Stimulated activated CD4-positive, alpha-beta T cell treated with anti-CD3 and anti-CD28 coated beads, TNF-alpha, amount 100 ng/mL, for 4 hours (primary cell): ENCODE results near the gene ERC2.

Experiments used
- DNase-seq, 3 experiments: peaks; one replicate each; pipeline ENCODE4 v3.0.0-alpha.2; 2020; ENCODE audit warnings: low read depth in 3 of 3

Gene ERC2

DNA sequence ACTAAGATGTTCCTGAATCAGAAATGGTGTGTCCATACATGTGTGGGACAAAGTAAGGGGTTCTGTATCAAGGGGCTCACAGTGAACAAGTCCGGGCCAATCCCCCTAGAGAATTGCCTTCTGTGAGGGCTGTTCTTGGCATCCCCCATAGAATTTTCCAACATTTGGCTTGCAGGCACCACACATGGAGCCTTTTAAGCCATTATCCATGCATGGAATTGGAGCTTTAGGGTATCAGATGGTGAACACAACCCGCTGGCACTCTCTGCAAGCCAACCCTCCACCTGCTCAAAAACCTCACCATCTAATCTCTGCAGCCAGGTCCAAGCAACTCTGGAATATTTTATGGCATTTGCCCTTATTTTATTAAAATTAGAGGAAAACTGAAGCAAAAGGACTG is 278.7 kb downstream of the ERC2 start:
- DNase-seq: no peak

- DNase-seq: no peak
These were observed 280.1 kb downstream of the ERC2 start for GRCh38 chr3:56188201-56188600.

- DNase-seq: no peak
These were observed 281.2 kb downstream of the ERC2 start for GRCh38 chr3:56187051-56187450.

DNA sequence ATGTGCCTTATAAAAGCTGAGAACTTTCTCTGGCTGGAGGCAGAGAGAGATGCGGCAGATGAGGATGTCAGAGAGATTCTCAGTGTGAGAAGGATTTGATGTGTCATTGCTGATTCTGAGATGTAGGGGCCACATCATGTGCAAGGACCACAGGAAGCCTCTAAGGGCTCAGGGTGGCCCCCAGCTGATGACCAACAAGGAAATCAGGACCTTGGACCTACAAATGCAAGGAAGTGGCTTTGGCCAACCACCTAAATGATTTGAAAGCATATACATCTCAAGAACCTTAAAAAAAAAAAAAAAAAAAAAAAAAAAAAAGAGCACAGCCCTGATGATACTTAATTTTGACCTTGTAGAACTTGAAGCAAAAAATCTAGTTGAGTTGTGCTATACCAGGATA is 282.4 kb downstream of the ERC2 start:
- DNase-seq: no peak

GRCh38 chr3:56183529-56183928 is 284.7 kb downstream of the ERC2 start:
- no peak for DNase-seq

DNA sequence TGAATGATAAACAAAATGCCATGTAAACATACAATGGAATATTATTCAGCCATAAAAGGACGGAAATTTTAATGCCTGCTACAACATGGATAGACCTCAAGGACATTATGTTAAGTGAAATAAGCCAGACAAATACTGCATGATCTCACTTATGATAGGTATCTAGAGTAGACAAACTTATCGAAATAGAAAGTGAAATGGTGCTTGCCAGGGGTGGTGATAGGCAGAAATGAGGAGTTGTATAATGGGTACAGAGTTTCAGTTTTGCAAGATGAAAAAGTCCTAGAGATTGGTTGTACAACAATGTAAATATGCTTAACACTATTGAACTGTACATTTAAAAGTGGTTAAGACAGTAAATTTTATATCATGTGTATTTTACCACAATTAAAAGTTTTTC is 287.8 kb downstream of the ERC2 start:
- DNase-seq: no peak

DNA sequence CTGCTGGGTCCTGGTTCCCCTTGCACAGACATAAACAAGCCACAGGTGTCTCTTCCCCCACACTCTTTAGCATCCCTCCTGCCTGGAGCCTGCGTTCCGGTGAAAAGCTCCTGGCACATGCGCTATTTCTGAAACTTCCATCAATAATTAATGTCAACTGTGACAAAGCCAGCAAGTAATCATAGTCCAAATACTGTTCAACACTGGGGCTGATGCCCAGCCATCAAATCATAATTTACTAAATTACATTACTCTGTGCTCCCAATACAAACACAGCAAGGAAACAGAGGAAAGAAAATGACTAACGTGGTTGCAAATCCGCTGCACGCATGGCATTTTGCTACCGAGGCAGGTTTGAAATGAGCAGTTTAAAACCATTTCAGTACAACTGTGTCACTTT is 294.7 kb downstream of the ERC2 start:
- no peak for DNase-seq

DNA sequence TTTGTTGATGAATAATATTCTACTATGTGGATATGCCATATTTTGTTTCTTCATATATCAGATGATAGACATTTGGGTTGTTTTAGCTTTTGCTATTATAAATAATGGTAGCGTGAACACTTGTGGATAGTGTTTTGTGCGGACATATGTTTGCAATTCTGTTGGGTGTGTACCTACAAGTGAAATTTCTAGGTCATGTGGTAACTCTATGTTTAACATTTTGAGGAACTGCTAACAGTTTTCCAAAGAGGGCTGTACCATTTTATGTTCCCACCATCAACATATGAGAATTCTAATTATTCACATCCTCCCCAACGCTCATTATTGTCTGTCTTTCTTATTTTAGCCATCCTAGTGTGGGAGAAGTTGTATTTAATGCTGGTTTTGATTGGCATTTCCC is 303.8 kb downstream of the ERC2 start:
- DNase-seq: no peak

DNA sequence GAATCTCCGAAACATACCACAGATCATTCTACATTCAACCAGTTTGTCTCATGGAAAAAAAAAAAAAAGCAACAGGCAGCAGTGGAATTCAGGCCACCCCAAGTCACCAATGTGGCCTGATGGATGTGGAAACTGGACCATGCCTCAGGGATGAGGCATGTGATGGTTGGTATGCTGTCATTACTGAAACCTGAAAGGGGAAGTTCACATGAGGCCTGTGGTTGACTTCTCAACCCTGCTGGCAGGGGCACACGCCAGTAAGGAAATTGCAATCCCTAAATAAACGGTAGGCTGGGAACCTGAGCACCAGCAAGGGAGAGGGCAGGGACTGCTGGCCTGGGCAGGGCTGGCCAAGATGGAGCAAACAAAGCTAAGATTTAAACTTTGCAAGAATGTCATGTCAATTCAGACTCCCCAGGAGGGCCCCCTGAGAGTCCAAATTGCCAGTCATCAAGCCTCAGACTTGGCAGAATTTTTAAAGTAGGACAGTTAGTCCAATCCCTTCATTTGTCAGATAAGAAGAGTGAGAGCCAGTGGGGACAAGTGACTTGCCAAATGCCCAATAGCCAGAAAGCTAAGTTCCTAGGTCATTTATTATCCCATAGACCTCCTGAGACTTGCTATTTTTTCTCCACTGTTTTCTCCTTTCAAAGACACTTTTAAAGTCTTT is 310.4 kb downstream of the ERC2 start:
- DNase-seq: no peak

DNA sequence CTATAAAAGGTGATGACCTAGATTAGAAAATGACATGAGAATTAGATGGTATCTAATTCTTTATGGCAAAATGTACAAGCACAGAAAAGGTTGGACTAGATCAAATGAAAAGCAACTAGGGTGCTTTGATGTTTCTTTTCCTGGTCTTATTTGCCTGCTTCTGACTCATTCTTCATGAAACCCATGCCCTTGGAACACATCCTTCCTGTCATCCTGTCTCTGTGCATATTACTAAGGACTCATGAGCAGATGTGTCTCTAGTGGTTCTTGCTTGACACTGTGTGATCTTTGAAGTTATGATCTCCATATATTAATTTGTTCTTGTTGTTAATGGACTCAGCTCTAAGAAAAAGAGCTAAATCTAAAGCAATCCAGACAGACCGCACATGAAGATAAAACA is 314.0 kb downstream of the ERC2 start:
- DNase-seq: no peak

- DNase-seq: no peak
These were observed 320.9 kb downstream of the ERC2 start for GRCh38 chr3:56147354-56147753.

- DNase-seq: no peak
These were observed 322.9 kb downstream of the ERC2 start for GRCh38 chr3:56145410-56145809.

DNA sequence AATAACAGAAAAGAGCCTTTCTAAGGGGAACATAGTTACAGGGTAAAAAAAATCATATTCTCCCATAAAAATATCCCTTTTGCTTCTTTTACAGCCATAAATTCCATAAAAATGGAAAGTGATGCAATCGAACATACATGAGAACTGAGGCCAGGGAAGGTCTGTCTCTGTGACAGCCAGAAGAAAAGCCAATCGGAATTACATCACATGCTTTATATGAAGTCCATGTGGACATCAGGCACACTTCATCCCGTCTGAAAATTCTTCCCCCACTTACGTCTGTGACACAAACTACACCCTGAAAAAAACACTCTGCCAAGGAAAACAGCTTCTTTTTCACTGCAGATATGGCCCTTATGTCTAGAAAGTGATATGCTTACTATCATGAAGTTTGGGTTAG is 323.5 kb downstream of the ERC2 start:
- no peak for DNase-seq

- DNase-seq: no peak
These were observed 330.9 kb downstream of the ERC2 start for GRCh38 chr3:56137415-56137814.

DNA sequence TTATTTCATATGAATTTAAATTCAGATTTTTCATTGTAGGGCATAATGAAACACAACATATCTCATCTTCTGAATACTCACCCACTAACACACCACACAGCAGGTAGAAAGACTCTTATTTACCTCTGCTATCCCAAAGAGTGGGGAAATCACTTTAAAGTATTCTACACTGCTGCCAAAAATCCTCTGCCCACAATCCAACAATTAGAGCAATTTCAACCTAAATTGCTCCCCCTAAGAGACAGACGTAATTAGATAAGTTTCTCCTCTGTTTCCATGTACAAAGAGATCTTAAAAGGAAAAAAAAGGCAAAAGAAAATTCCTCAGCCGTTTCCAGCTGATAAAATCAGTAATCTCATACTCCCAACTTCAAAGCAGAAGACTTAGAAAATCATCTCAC is 331.8 kb downstream of the ERC2 start:
- no peak for DNase-seq

GRCh38 chr3:56135941-56136340 is 332.3 kb downstream of the ERC2 start:
- DNase-seq: no peak

- DNase-seq: no peak
These were observed 334.8 kb downstream of the ERC2 start for GRCh38 chr3:56133423-56133822.

- DNase-seq: no peak
These were observed 335.5 kb downstream of the ERC2 start for GRCh38 chr3:56132762-56133161.

- no peak for DNase-seq
These were observed 336.2 kb downstream of the ERC2 start for GRCh38 chr3:56131974-56132590.

- no peak for DNase-seq
These were observed 338.2 kb downstream of the ERC2 start for GRCh38 chr3:56130036-56130435.

DNA sequence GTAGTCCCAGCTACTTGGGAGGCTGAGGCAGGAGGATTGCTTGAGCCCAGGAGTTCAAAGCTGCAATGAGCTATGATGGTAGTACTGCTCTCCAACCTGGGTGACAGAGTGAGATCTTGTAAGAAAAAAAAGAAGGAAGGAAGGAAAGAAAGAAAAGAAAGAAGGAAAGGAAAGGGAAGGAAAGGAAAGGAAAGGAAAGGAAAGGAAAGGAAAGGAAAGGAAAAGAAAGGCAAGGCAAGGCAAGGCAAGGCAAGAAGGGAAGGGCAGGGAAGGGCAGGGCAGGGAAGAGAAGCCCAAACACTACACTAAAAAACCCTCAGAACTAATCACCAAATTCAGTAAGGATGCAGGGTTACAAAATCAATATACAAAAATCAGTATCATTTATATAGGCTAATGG is 341.6 kb downstream of the ERC2 start:
- DNase-seq: no peak

- no peak for DNase-seq
These were observed 342.8 kb downstream of the ERC2 start for GRCh38 chr3:56125358-56126005.

- no peak for DNase-seq
These were observed 343.7 kb downstream of the ERC2 start for GRCh38 chr3:56124546-56124945.
